ENCODE results near the gene GFI1. TPM values are rescaled to one million over a fixed set of nuclear protein-coding genes. Genes with fewer than 3 reads are reported as not detected.

GFI1 gene
- total and polyA plus RNA-seq, 3 experiments from 2014 or later, result 26.0 to 74.6 (median 70.9) TPM

DNA sequence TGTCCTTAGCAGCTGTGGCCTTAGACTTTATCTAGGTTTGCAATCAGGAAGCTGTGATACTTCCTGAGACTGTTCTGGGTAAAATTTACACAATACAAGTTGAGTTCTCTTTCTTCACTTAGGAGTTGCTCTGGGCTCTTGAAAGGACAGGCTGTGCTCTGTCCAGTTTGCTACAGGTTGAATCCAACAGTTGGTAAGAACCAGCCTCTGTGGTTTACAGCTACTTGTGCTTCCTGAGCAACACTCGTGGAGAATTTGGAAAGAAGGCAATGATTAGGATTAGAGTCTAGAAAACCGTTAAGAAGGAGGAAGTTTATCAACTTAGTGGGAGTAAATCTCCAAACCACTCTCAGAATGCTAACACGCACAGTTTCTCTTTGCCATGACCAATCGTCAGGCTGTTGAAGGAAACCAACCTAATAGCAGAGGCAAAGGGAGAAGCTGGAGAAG is 26.8 kb downstream of the GFI1 start:
- ChIA-PET POLR2A (interaction anchor here (0.8 kb wide), 1 partner anchor 94 kb away, joined by 3 read pairs; no protein-coding TSS in a partner anchor), CTCF (interaction anchor here (2.0 kb wide), 1 partner anchor 24 kb away, joined by 8 read pairs; no protein-coding TSS in a partner anchor)
- Histone ChIP-seq H3K36me3 (ENCODE audit: insufficient read depth, low read length) (no peaks in the 10 kb centered on the region), H3K27ac (ENCODE audit: low read depth, low read length) (peak overlapping the region; percentile 34), H3K4me1 (ENCODE audit: insufficient read depth, low read length) (peaks cover 31% of the 10 kb centered on the region), H3K27me3 (ENCODE audit: insufficient read depth, low read length, poor library complexity, severe bottlenecking) (no peaks in the 10 kb centered on the region), H3K4me3 (ENCODE audit: low read length) (no peak overlapping the region), H3K9me3 (ENCODE audit: low read length) (no peaks in the 10 kb centered on the region)
- Mint-ChIP-seq H3K27ac (peak overlapping the region in 7 of 8 donors; percentile 12 to 89 (median 58)), H3K27me3 (peaks cover 0 to 2% of the 10 kb centered on the region in 2 donors), H3K9me3 (no peaks in the 10 kb centered on the region), H3K4me1 (peaks cover 33 to 50% (median 36%) of the 10 kb centered on the region in 3 donors), H3K36me3 (no peaks in the 10 kb centered on the region), H3K4me3 (peak overlapping the region in 6 of 7 donors; percentile 19 to 83 (median 64))
- no peak for DNase-seq

DNA sequence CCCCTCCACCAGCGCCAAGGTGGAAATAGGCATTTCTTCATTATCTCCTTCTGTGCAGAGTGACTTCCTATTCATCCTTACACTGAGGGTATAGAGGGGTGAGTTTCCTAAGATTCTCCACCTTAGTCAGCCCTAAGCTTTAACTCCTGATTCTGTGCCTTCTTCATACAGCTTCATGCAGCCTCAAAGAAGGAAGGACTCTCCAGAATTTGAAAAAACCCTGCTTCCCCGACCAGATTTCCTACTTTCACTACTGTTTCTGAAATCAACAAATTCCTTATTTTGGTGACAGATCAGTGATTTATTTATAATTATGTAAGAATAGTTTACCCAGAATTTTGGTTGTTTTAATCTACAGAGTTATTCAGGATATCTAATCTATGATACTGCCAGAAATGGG is 28.6 kb downstream of the GFI1 start:
- Mint-ChIP-seq H3K27ac (no peak overlapping the region), H3K4me1 (peaks cover 20 to 35% (median 21%) of the 10 kb centered on the region in 3 donors), H3K36me3 (no peaks in the 10 kb centered on the region), H3K4me3 (no peak overlapping the region), H3K9me3 (no peaks in the 10 kb centered on the region), H3K27me3 (peaks cover 0 to 2% of the 10 kb centered on the region in 2 donors)
- Histone ChIP-seq H3K27me3 (ENCODE audit: insufficient read depth, low read length, poor library complexity, severe bottlenecking) (no peaks in the 10 kb centered on the region), H3K27ac (ENCODE audit: low read depth, low read length) (no peak overlapping the region), H3K36me3 (ENCODE audit: insufficient read depth, low read length) (no peaks in the 10 kb centered on the region), H3K4me1 (ENCODE audit: insufficient read depth, low read length) (peaks cover 16% of the 10 kb centered on the region), H3K9me3 (ENCODE audit: low read length) (no peaks in the 10 kb centered on the region), H3K4me3 (ENCODE audit: low read length) (no peak overlapping the region)
- DNase-seq, result no peak
- ChIA-PET POLR2A (no interaction called here), CTCF (no interaction called here)

DNA sequence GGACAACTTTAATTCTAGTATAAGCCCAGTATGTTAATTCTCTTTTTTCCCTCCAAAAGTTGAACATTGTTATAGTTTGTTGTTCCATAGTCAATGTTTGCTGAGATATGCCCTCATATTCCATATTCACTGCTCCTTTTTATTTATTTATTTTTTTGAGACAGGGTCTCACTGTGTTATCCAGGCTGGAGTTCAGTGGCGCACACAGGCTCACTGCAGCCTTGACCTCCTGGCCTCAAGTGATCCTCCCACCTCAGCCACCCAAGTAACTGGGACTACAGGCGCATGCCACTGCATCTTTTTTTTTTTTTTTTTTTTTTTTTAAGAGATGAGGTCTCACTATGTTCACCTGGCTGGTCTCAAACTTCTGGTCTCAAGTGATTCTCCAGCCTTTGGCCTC is 38.7 kb downstream of the GFI1 start:
- Histone ChIP-seq H3K4me3 (ENCODE audit: low read length) (no peak overlapping the region), H3K9me3 (ENCODE audit: low read length) (no peaks in the 10 kb centered on the region), H3K27me3 (ENCODE audit: insufficient read depth, low read length, poor library complexity, severe bottlenecking) (no peaks in the 10 kb centered on the region), H3K27ac (ENCODE audit: low read depth, low read length) (no peak overlapping the region), H3K36me3 (ENCODE audit: insufficient read depth, low read length) (no peaks in the 10 kb centered on the region), H3K4me1 (ENCODE audit: insufficient read depth, low read length) (no peaks in the 10 kb centered on the region)
- Mint-ChIP-seq H3K27ac (peak overlapping the region in 1 of 8 donors; percentile 17), H3K4me3 (no peak overlapping the region), H3K4me1 (peaks cover 0 to 11% (median 6%) of the 10 kb centered on the region in 3 donors), H3K9me3 (no peaks in the 10 kb centered on the region), H3K27me3 (peaks cover 0 to 1% of the 10 kb centered on the region in 2 donors), H3K36me3 (no peaks in the 10 kb centered on the region)
- CTCF ChIA-PET, result no interaction called here
- POLR2A ChIA-PET, result no interaction called here
- DNase-seq, result no peak

DNA sequence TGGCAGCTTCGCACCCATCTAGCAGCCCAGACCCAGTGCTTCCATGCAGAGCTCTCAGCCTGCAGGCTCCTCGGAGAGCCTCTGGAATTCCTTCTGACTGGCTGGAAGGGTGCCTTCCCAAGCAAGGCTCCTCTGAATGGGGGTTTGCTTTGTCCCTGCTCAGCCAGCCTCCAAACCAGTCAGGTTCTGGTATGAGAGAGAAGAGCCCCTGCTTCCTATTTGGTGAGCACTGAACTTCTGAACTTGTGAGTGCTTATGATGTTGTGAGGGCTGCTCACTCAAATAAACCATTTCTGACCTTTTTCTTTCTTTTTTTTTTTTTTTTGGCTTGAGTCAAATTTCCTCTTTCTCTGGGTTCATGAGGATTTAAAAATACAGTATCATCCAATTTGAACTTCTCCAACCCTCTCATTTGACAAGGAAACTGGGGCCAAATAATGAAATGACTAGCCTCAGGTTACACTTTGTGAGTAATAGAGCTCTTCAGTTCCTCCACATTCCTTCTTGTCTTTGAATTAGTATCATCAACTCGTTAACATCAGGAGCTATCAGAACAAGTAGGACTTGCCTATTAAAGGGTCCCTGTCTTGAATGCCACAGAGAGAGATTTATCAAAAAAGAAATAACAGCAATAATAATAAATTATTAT is 39.6 kb downstream of the GFI1 start:
- no peaks in the 10 kb centered on the region for H3K4me1 ChIP-seq (ENCODE audit: insufficient read depth, low read length)
- no peaks in the 10 kb centered on the region for H3K9me3 ChIP-seq (ENCODE audit: low read length)
- Mint-ChIP-seq H3K4me3 (no peak overlapping the region), H3K27me3 (peaks cover 0 to 1% of the 10 kb centered on the region in 2 donors), H3K4me1 (peaks cover 0 to 11% (median 6%) of the 10 kb centered on the region in 3 donors), H3K36me3 (no peaks in the 10 kb centered on the region), H3K27ac (no peak overlapping the region), H3K9me3 (no peaks in the 10 kb centered on the region)
- H3K36me3 ChIP-seq (ENCODE audit: insufficient read depth, low read length), result no peaks in the 10 kb centered on the region
- no peaks in the 10 kb centered on the region for H3K27me3 ChIP-seq (ENCODE audit: insufficient read depth, low read length, poor library complexity, severe bottlenecking)
- ChIA-PET POLR2A (no interaction called here), CTCF (no interaction called here)
- H3K27ac ChIP-seq (ENCODE audit: low read depth, low read length), result no peak overlapping the region
- H3K4me3 ChIP-seq (ENCODE audit: low read length), result no peak overlapping the region
- DNase-seq, result no peak

DNA sequence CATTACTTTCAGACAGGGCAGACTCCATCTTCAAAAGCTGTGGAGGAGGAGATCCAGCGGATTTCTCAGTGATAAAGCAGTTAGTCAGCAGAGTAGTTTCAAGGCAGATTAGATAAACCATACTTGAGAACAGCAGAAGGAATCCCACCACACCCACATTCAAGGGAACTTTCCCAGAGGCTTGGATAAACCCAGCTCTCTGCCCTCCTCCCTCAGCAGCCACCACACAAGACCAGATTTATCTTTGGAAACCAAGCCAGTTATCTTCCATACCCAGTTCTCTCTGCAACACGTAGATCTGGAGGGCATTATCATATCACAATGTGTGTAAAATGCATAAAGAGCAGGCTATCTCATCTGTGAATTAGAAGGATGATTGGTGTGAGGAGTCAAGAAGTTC is 40.2 kb downstream of the GFI1 start:
- Mint-ChIP-seq H3K27me3 (peaks cover 0 to 1% of the 10 kb centered on the region in 2 donors), H3K36me3 (no peaks in the 10 kb centered on the region), H3K9me3 (no peaks in the 10 kb centered on the region), H3K4me3 (no peak overlapping the region), H3K4me1 (peaks cover 0 to 11% (median 6%) of the 10 kb centered on the region in 3 donors), H3K27ac (peak overlapping the region in 1 of 8 donors; percentile 1)
- H3K27me3 ChIP-seq (ENCODE audit: insufficient read depth, low read length, poor library complexity, severe bottlenecking), result no peaks in the 10 kb centered on the region
- H3K36me3 ChIP-seq (ENCODE audit: insufficient read depth, low read length), result no peaks in the 10 kb centered on the region
- H3K4me3 ChIP-seq (ENCODE audit: low read length), result no peak overlapping the region
- POLR2A ChIA-PET, result no interaction called here
- H3K4me1 ChIP-seq (ENCODE audit: insufficient read depth, low read length), result no peaks in the 10 kb centered on the region
- no peaks in the 10 kb centered on the region for H3K9me3 ChIP-seq (ENCODE audit: low read length)
- CTCF ChIA-PET, result no interaction called here
- no peak overlapping the region for H3K27ac ChIP-seq (ENCODE audit: low read depth, low read length)
- DNase-seq, result no peak

DNA sequence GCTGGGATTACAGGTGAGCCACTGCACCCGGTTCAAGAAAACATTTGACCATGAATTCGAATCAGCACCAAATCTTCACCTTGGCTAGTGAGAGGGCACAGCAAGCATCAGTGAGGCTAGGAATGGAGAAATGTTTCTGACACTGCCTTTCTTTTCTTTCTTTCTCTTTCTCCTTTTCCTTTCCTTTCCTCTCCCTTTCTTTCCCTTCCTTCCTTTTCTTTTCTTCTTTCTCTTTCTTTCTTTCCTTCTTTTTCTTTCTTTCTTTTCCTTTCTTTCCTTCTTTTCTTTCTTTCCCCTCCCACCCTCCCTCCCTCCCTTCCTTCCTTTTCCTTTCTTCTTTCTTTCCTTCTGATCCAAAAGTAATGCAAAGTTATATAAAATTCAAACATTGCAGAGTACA is 40.9 kb downstream of the GFI1 start:
- no peaks in the 10 kb centered on the region for H3K9me3 Mint-ChIP-seq
- no peaks in the 10 kb centered on the region for H3K4me1 ChIP-seq (ENCODE audit: insufficient read depth, low read length)
- peaks cover 0 to 1% of the 10 kb centered on the region in 2 donors for H3K27me3 Mint-ChIP-seq
- H3K36me3 Mint-ChIP-seq, result no peaks in the 10 kb centered on the region
- H3K9me3 ChIP-seq (ENCODE audit: low read length), result no peaks in the 10 kb centered on the region
- ChIA-PET CTCF (no interaction called here), POLR2A (no interaction called here)
- H3K4me1 Mint-ChIP-seq, result peaks cover 0 to 11% (median 6%) of the 10 kb centered on the region in 3 donors
- H3K4me3 Mint-ChIP-seq, result no peak overlapping the region
- no peaks in the 10 kb centered on the region for H3K36me3 ChIP-seq (ENCODE audit: insufficient read depth, low read length)
- no peak overlapping the region for H3K27ac ChIP-seq (ENCODE audit: low read depth, low read length)
- DNase-seq, result no peak
- H3K4me3 ChIP-seq (ENCODE audit: low read length), result no peak overlapping the region
- H3K27ac Mint-ChIP-seq, result peak overlapping the region in 1 of 8 donors; percentile 21
- H3K27me3 ChIP-seq (ENCODE audit: insufficient read depth, low read length, poor library complexity, severe bottlenecking), result no peaks in the 10 kb centered on the region

DNA sequence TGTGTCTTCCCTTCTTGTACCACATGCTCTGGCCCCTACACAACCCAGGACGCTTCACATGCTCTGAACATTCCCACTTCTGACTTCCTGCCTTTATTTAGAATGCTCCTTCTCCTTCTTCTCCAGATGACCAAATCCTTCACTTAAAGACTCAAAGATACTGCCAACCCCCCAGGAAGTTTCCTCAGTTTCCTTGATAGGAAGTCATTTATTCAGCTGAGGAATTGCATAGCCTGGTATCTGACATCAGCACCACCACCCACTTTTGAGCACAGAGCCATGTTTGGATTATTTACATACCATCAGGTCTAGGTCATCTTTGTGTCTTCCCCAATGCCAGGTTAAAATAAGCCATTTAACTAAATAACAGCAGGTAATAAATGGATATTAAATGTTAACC is 42.4 kb downstream of the GFI1 start:
- Mint-ChIP-seq H3K27me3 (peaks cover 0 to 1% of the 10 kb centered on the region in 2 donors), H3K27ac (peak overlapping the region in 2 of 8 donors; percentile 13 to 14), H3K4me1 (peaks cover 0 to 11% (median 9%) of the 10 kb centered on the region in 3 donors), H3K9me3 (no peaks in the 10 kb centered on the region), H3K4me3 (no peak overlapping the region), H3K36me3 (no peaks in the 10 kb centered on the region)
- ChIA-PET CTCF (no interaction called here), POLR2A (no interaction called here)
- no peak overlapping the region for H3K4me3 ChIP-seq (ENCODE audit: low read length)
- DNase-seq, result no peak
- no peaks in the 10 kb centered on the region for H3K27me3 ChIP-seq (ENCODE audit: insufficient read depth, low read length, poor library complexity, severe bottlenecking)
- H3K27ac ChIP-seq (ENCODE audit: low read depth, low read length), result no peak overlapping the region
- H3K9me3 ChIP-seq (ENCODE audit: low read length), result no peaks in the 10 kb centered on the region
- no peaks in the 10 kb centered on the region for H3K4me1 ChIP-seq (ENCODE audit: insufficient read depth, low read length)
- no peaks in the 10 kb centered on the region for H3K36me3 ChIP-seq (ENCODE audit: insufficient read depth, low read length)

DNA sequence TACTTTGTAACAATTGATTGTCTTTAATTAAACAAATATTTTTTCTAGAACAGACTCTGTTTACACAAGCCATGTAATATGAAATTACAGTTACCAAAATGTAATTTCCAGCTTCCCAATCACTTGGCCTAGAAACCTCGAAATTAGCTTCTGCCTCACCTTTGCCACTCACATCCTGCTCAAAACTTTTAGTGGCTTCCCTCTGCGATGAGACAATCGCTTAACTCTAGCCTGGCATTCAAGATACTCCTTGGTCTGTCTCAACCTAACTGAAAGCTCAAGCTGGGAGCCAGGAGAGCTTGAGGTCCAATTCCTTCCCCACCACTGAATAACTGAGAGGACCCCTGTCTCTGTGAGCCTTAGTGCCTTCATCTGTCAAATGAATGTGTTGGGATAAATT is 42.8 kb downstream of the GFI1 start:
- Mint-ChIP-seq H3K27ac (peak overlapping the region in 2 of 8 donors; percentile 13 to 72), H3K27me3 (peaks cover 0 to 1% of the 10 kb centered on the region in 2 donors), H3K9me3 (no peaks in the 10 kb centered on the region), H3K4me1 (peaks cover 0 to 9% (median 8%) of the 10 kb centered on the region in 3 donors), H3K4me3 (no peak overlapping the region), H3K36me3 (no peaks in the 10 kb centered on the region)
- Histone ChIP-seq H3K36me3 (ENCODE audit: insufficient read depth, low read length) (no peaks in the 10 kb centered on the region), H3K4me1 (ENCODE audit: insufficient read depth, low read length) (no peaks in the 10 kb centered on the region), H3K4me3 (ENCODE audit: low read length) (no peak overlapping the region), H3K9me3 (ENCODE audit: low read length) (no peaks in the 10 kb centered on the region), H3K27ac (ENCODE audit: low read depth, low read length) (no peak overlapping the region), H3K27me3 (ENCODE audit: insufficient read depth, low read length, poor library complexity, severe bottlenecking) (no peaks in the 10 kb centered on the region)
- DNase-seq, result no peak
- ChIA-PET CTCF (no interaction called here), POLR2A (no interaction called here)
